ENCODE measurements around the gene COL19A1. TPM values are rescaled to one million over a fixed set of nuclear protein-coding genes. Genes with fewer than 3 reads are reported as not detected.

COL19A1 gene
- total and polyA plus RNA-seq, 2 donors from 2014 or later, result 0.60 to 1.1 TPM

GRCh38 chr6:70164556-70164955 is 298.2 kb downstream of the COL19A1 start:
- TF ChIP-seq CTCF (IDR thresholded peaks at IDR 0.05; ENCODE audit: borderline replicate concordance, extremely low read depth, insufficient read depth), result no peak
- peak in 1 of 5 donors; percentile 4 for DNase-seq
- no peak for FAIRE-seq

GRCh38 chr6:70166088-70166958 is 300.0 kb downstream of the COL19A1 start:
- DNase-seq (peak in 4 of 5 donors; percentile 42 to 72 (median 60)), FAIRE-seq (no peak)
- Histone ChIP-seq H3K9ac (ENCODE audit: low read length in 3 of 3) (peak overlapping the region in 1 of 3 donors; percentile 13), H3K4me3 (ENCODE audit: low read length in 3 of 3) (peak overlapping the region; percentile 40 to 49 (median 46)), H3K27ac (ENCODE audit: low read depth in 2 of 2, low read length in 2 of 2) (no peak overlapping the region), H3K4me1 (ENCODE audit: control insufficient read depth in 2 of 3, insufficient read depth in 2 of 3, low read depth in 1 of 3, low read length in 3 of 3) (no peaks in the 10 kb centered on the region), H3K36me3 (ENCODE audit: control insufficient read depth in 2 of 3, insufficient read depth in 3 of 3, low read length in 3 of 3) (no peaks in the 10 kb centered on the region), H3K27me3 (ENCODE audit: control insufficient read depth, insufficient read depth, low read length) (no peaks in the 10 kb centered on the region), H3K9me3 (ENCODE audit: control insufficient read depth in 2 of 3, insufficient read depth in 1 of 3, low read length in 3 of 3) (no peaks in the 10 kb centered on the region)
- peak; percentile 64 for TF ChIP-seq CTCF (IDR thresholded peaks at IDR 0.05; ENCODE audit: borderline replicate concordance, extremely low read depth, insufficient read depth)
- intact Hi-C loops (cut with DNase I), result no loop called here

More at GRCh38 chr6:70164556-70164955, 298.2 kb downstream of the COL19A1 start:
- Histone ChIP-seq H3K9ac (ENCODE audit: low read length in 3 of 3) (no peak overlapping the region), H3K4me3 (ENCODE audit: low read length in 3 of 3) (no peak overlapping the region), H3K27me3 (ENCODE audit: control insufficient read depth, insufficient read depth, low read length) (no peaks in the 10 kb centered on the region), H3K36me3 (ENCODE audit: control insufficient read depth in 2 of 3, insufficient read depth in 3 of 3, low read length in 3 of 3) (no peaks in the 10 kb centered on the region), H3K4me1 (ENCODE audit: control insufficient read depth in 2 of 3, insufficient read depth in 2 of 3, low read depth in 1 of 3, low read length in 3 of 3) (no peaks in the 10 kb centered on the region), H3K27ac (ENCODE audit: low read depth in 2 of 2, low read length in 2 of 2) (no peak overlapping the region), H3K9me3 (ENCODE audit: control insufficient read depth in 2 of 3, insufficient read depth in 1 of 3, low read length in 3 of 3) (no peaks in the 10 kb centered on the region)
- intact Hi-C loops (cut with DNase I), result no loop called here

GRCh38 chr6:70168681-70169377 is 302.5 kb downstream of the COL19A1 start:
- Histone ChIP-seq H3K27ac (ENCODE audit: low read depth in 2 of 2, low read length in 2 of 2) (no peak overlapping the region), H3K9me3 (ENCODE audit: control insufficient read depth in 2 of 3, insufficient read depth in 1 of 3, low read length in 3 of 3) (no peaks in the 10 kb centered on the region), H3K27me3 (ENCODE audit: control insufficient read depth, insufficient read depth, low read length) (no peaks in the 10 kb centered on the region), H3K9ac (ENCODE audit: low read length in 3 of 3) (no peak overlapping the region), H3K36me3 (ENCODE audit: control insufficient read depth in 2 of 3, insufficient read depth in 3 of 3, low read length in 3 of 3) (no peaks in the 10 kb centered on the region), H3K4me3 (ENCODE audit: low read length in 3 of 3) (no peak overlapping the region), H3K4me1 (ENCODE audit: control insufficient read depth in 2 of 3, insufficient read depth in 2 of 3, low read depth in 1 of 3, low read length in 3 of 3) (no peaks in the 10 kb centered on the region)
- FAIRE-seq (no peak), DNase-seq (no peak)
- TF ChIP-seq CTCF (IDR thresholded peaks at IDR 0.05; ENCODE audit: borderline replicate concordance, extremely low read depth, insufficient read depth), result no peak
- intact Hi-C loops (cut with DNase I), result no loop called here
